ENCODE measurements around the gene VAMP8. TPM values are rescaled to one million over a fixed set of nuclear protein-coding genes. Genes with fewer than 3 reads are reported as not detected.
A peak's percentile ranks its signal among the peaks of the same experiment; 100 is the strongest.
"Not testable (repeated sequence)": the region's sequence is repeated elsewhere in the genome, so short reads cannot be mapped to it uniquely, and the experiment has no call there.

Gene VAMP8
- total RNA-seq, 1 donor from 2014 or later = 14.6 TPM

GRCh38 chr2:85579266-85579935 is 2.0 kb downstream of the VAMP8 start:
- no peak for DNase-seq (ENCODE audit: low read depth, low spot score)

GRCh38 chr2:85580206-85580605 is 2.8 kb downstream of the VAMP8 start:
- DNase-seq (ENCODE audit: low read depth, low spot score) = no peak

GRCh38 chr2:85582492-85582891 is 5.1 kb downstream of the VAMP8 start:
- DNase-seq (ENCODE audit: low read depth, low spot score) = no peak

- DNase-seq (ENCODE audit: low read depth, low spot score) = no peak
Observed at GRCh38 chr2:85583667-85584353, 6.4 kb downstream of the VAMP8 start.

DNA sequence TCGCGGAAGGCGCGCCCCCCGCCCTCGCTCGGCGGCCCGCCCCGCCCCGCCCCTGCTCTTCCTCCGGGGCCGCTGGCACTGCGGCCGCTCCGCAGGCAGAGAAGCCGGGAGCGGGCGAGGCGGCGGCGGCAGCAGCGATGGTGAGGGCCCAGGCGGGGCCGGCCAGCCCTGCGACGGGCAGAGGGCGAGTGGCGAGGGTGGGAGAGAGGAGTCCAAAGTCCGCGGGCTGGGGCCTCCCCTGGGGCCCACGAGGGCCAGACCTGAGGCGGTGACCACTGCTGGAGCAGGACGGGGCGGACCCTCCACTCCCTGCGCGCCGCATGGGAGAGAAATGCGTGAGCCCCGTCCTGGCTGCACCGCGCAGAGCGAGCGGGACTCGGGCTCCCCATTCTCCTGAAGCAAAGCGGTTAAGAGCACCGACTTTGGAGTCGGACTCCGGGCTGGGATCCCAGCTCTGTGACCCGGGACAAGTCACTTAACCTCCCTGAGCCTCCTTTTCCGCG is 7.0 kb downstream of the VAMP8 start, which contains the start of gene VAMP5:
VAMP5 (plus strand) TSS at position 78 of the 503 bp plus-strand sequence; CDS start at position 138, 60 bp downstream.
- DNase-seq (ENCODE audit: low read depth, low spot score) = no peak

DNA sequence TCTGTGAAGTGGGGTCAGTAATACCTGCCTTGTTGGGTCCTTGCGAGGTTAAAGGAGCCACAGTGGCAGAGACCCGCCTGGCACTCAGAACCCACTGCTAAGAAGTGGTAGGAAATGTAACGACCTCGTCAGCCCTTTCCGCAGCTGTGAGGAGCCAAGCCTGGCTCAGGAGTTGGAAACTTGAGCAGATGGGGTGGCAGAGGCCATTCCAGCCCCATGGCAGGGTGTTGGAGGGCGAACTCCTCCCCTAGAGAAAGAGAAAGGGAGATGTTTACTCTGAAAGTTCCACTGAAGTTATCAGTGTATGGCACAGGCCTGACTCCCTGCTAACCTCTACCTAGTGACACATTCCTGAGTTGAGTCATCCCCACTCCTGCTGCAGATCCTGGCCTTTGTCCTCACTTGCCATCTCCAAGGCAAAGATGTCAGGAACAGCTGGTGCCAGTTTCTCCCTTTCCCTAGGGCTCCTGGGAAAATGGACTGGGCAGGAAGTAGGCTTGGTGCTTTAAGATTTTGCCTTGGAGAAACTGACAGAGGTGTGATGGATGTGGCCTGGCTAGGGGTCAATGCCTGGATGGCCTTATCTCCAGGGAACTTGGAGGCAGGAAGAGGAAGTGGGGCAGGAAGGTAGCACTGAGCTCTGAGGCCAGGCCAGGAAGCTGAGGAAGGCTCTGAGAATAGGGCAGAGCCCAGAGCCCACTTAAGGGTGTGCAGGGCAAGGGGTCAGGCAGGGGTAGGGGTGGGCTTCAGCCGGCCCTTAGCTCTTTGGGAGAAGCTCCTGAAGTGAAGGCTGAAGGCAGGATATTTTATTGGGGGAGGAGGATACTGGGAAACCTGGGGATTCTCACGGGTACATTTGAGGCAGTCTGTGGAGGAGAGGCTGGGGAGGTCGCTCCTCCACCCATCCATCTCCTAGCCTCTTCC is 7.7 kb downstream of the VAMP8 start:
- peak; percentile 69 for DNase-seq (ENCODE audit: low read depth, low spot score)

DNA sequence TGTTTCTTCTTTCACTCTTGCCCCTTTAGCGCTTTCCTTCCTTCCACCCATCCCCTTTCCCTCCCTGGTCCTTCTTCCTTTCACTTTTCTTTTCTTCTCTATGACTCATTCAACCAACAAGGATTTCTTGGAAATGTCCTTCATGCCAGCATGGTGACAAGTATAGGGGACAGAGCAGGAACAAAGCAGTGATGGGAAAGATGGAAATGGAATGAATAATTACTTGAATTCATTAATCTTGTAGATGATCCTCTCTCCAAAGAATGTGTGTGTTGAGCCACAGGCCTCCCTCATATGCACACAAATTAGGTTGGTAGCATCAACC is 8.4 kb downstream of the VAMP8 start:
- no peak for DNase-seq (ENCODE audit: low read depth, low spot score)

DNA sequence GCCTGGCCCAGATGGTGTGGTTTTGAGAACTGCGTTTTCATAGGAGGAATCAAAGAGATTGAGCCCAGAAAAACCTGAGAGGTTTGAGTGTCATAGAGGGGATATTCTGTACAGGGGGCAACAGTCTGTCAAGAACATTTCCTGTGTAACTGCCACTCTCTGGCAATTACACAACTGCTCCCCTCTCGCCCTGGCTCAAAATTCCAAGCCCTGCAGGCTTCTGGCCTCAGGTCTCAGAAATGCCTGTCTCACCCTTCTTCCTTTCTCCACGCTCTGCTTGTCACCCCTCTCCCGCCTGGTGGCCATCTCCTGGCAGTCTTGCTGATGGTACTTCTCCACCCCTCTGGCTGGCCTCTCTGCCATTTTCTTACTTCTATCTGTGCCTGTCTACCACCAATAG is 10.8 kb downstream of the VAMP8 start:
- DNase-seq (ENCODE audit: low read depth, low spot score) = no peak

- DNase-seq (ENCODE audit: low read depth, low spot score) = no peak
Observed at GRCh38 chr2:85588645-85589044, 11.3 kb downstream of the VAMP8 start.

DNA sequence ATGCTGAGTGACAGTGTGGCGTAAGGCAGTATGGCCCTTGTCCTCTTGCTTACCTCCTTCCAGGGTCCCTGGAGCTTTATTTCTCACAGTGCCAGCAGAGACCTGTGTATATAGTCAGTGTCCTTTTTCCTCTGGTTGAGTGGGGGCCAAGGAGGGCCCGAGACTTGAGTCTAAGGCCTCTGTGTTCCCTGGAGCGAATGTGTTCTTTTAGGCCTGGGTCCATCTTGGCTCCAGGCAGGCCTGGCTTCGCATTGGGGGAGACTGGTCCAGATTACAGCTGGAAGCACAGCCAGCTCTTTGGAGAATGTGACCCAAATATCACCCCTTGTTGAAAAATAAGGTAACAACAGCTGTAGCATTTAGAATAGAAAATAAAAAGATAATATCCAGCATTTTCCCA is 11.8 kb downstream of the VAMP8 start:
- DNase-seq (ENCODE audit: low read depth, low spot score) = no peak

GRCh38 chr2:85589982-85590791 is 12.8 kb downstream of the VAMP8 start:
- DNase-seq (ENCODE audit: low read depth, low spot score) = peak; percentile 82

GRCh38 chr2:85590950-85591349 is 13.6 kb downstream of the VAMP8 start:
- DNase-seq (ENCODE audit: low read depth, low spot score) = no peak

GRCh38 chr2:85591563-85591962 is 14.2 kb downstream of the VAMP8 start:
- DNase-seq (ENCODE audit: low read depth, low spot score) = no peak

- DNase-seq (ENCODE audit: low read depth, low spot score) = not testable (repeated sequence)
Observed at GRCh38 chr2:85592299-85592698, 14.9 kb downstream of the VAMP8 start.

- no peak for DNase-seq (ENCODE audit: low read depth, low spot score)
Observed at GRCh38 chr2:85593023-85593422, 15.6 kb downstream of the VAMP8 start.

DNA sequence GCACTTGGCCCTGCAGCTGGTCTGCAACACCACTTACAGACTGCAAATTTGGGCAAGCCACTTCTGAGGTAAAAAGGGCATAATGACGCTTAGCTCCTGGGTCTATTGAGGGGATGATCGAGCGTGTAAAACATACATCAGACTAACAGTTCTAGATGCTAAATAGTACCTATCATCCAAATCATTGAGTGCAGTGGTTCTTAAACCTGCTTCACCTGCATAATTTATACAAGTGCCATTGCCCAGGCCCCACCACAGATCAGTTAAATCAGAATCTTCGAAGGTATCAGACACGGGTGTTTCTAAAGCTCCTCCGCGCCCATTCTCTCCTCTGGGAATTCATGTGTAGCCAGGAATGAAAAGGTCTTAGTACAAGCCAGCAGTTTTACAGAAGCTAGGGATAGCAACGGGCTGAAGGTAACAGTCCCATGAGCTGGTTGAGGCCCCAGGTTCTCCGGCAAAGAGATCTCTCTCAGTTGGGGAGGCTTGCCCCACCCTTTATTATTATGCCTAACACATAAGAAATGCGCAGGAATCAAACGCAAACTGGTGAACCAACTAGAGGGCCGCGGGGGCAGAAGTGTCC is 17.4 kb downstream of the VAMP8 start:
- DNase-seq (ENCODE audit: low read depth, low spot score) = no peak

DNA sequence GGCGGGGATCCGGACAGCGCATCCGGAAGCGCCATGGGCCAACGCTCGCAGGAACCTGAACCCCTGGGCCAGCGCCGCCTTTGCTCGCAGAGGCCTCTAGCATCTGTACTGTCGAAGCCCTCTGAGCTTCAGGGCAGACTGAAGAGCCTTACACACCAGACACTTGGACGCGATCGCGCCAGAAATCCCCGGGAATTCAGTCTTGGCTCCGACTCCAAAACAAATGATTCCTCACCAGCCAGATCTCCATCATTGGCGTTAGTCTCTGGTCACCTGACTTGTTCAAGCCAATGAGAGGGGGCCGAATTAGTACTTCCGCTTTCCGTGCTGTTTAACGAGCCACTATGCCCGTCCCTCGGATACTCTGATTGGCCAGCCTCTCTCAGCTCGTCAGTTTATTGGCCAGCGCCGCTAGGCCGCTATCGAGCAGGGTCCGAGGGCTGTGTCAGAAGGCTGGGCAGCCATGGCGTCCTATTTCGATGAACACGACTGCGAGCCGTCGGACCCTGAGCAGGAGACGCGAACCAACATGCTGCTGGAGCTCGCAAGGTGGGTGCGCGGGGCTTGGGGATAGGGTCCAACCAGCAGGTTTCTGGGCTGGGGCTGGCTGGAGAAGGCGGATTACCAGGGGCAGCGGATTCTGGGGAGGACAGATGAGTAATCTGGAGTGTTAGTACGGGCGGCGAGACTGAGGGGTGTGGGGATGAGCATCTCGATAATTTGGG is 18.1 kb downstream of the VAMP8 start, which contains the start of gene RNF181:
RNF181 (plus strand) TSS at position 445 of the 725 bp plus-strand sequence; CDS start at position 464, 19 bp downstream.
- peak; percentile 96 for DNase-seq (ENCODE audit: low read depth, low spot score)

GRCh38 chr2:85596026-85596333 is 18.6 kb downstream of the VAMP8 start:
- no peak for DNase-seq (ENCODE audit: low read depth, low spot score)

DNA sequence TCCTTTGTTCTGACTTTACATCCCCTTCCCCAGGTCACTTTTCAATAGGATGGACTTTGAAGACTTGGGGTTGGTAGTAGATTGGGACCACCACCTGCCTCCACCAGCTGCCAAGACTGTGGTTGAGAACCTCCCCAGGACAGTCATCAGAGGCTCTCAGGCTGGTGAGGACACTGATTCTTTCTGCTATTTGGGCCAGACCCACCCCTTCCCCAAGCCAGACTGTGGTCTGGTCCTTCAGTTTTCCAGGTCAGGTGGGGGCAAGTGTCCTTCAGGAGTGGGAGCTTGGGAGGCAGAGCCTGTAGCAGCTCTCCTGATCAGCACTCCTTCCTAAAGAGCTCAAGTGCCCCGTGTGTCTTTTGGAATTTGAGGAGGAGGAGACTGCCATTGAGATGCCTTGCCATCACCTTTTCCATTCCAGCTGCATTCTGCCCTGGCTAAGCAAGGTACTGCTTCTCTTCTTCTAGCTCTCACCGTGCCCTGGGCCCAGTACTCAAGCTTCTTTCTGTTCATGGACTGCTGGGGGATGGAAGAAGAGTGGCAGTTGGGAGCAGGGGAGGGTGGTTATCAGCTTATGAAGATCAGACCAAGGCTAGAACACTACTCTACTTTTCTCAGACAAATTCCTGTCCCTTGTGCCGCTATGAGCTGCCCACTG is 19.2 kb downstream of the VAMP8 start:
- DNase-seq (ENCODE audit: low read depth, low spot score) = no peak

GRCh38 chr2:85597241-85597640 is 19.9 kb downstream of the VAMP8 start:
- DNase-seq (ENCODE audit: low read depth, low spot score) = no peak

Measured in pulmonary artery endothelial cell (primary cell).